GM23338 (cell line): Measurements from ENCODE around the gene APOL1. TPM values are rescaled to one million over a fixed set of nuclear protein-coding genes. Genes with fewer than 3 reads are reported as not detected.

Experiments used
- ATAC-seq: fragments of 200-7000 bp; cut with Tn5 transposase; 3 replicates; pipeline ENCODE4 v1.9.1; 2020
- DNase-seq: peaks from one replicate; pipeline ENCODE4 v3.0.0-alpha.2; 2015; ENCODE audit warnings: low spot score
- H2AFZ ChIP-seq: fragments of 200-600 bp; sonication (generic); 2 replicates; pipeline ENCODE4 v1.8.0; 2016; ENCODE audit warnings: antibody characterized with exemption, mild to moderate bottlenecking, moderate library complexity
- H3F3A ChIP-seq: fragments of 200-600 bp; sonication (generic); replicated peaks from 2 replicates; pipeline ENCODE4 v1.8.0; 2017; ENCODE audit warnings: antibody characterized with exemption, mixed run types, low read depth
- H3K27ac ChIP-seq: fragments of 200-600 bp; sonication (generic); 2 replicates; pipeline ENCODE4 v1.6.1; 2016; ENCODE audit warnings: low read depth
- H3K27me3 ChIP-seq: fragments of 200-600 bp; sonication (generic); 2 replicates; pipeline ENCODE4 v1.8.0; 2016; ENCODE audit warnings: mild to moderate bottlenecking, mixed run types, moderate library complexity; ENCODE audit not compliant: insufficient read depth
- H3K36me3 ChIP-seq: fragments of 200-600 bp; sonication (generic); 2 replicates; pipeline ENCODE4 v1.8.0; 2016; ENCODE audit warnings: mild to moderate bottlenecking; ENCODE audit not compliant: insufficient read depth
- H3K4me1 ChIP-seq: fragments of 200-600 bp; sonication (generic); 2 replicates; pipeline ENCODE4 v1.8.0; 2016; ENCODE audit warnings: mild to moderate bottlenecking, moderate library complexity; ENCODE audit not compliant: insufficient read depth
- H3K4me2 ChIP-seq: fragments of 200-600 bp; sonication (generic); 2 replicates; pipeline ENCODE4 v1.7.1; 2017; ENCODE audit warnings: mixed run types
- H3K4me3 ChIP-seq: fragments of 200-600 bp; sonication (generic); 2 replicates; pipeline ENCODE4 v1.6.1; 2016; ENCODE audit warnings: mixed run types
- H3K79me2 ChIP-seq: fragments of 200-600 bp; sonication (generic); replicated peaks from 2 replicates; pipeline ENCODE4 v1.8.0; 2017; ENCODE audit warnings: mild to moderate bottlenecking; ENCODE audit not compliant: insufficient read depth
- H3K9me2 ChIP-seq: fragments of 200-600 bp; sonication (generic); 2 replicates; pipeline ENCODE4 v1.8.0; 2017; ENCODE audit not compliant: insufficient read depth
- H4K20me1 ChIP-seq: fragments of 200-600 bp; sonication (generic); replicated peaks from 2 replicates; pipeline ENCODE4 v1.8.0; 2017; ENCODE audit warnings: mild to moderate bottlenecking; ENCODE audit not compliant: insufficient read depth
- H3K27ac Mint-ChIP-seq: 2 replicates; pipeline ENCODE4 v1.8.0; 2020; ENCODE audit warnings: inconsistent platforms, mild to moderate bottlenecking, moderate library complexity, mixed read lengths
- H3K27me3 Mint-ChIP-seq: 3 replicates; pipeline ENCODE4 v1.8.0; 2022; ENCODE audit warnings: low read depth, mild to moderate bottlenecking, moderate library complexity, mixed read lengths, inconsistent platforms; ENCODE audit not compliant: insufficient read depth, poor library complexity
- H3K36me3 Mint-ChIP-seq: 3 replicates; pipeline ENCODE4 v1.8.0; 2021; ENCODE audit warnings: low read depth, mild to moderate bottlenecking, inconsistent platforms, moderate library complexity, mixed read lengths
- H3K4me1 Mint-ChIP-seq: 3 replicates; pipeline ENCODE4 v1.8.0; 2020; ENCODE audit warnings: mild to moderate bottlenecking, inconsistent platforms, mixed read lengths
- H3K4me3 Mint-ChIP-seq: 3 replicates; pipeline ENCODE4 v1.8.0; 2021; ENCODE audit warnings: moderate library complexity, mild to moderate bottlenecking, inconsistent platforms, mixed read lengths
- H3K9me3 Mint-ChIP-seq: 3 replicates; pipeline ENCODE4 v1.8.0; 2020; ENCODE audit warnings: moderate library complexity, mild to moderate bottlenecking, inconsistent platforms, mixed read lengths
- CTCF ChIP-seq, 2 experiments: fragments of 200-600 bp in 1 of 2; sonication (generic) in 1 of 2; conservative IDR thresholded peaks; 2 replicates each; pipeline versions ENCODE4 v1.5.1 to v1.6.1; 2016 to 2017; ENCODE audit warnings: antibody characterized with exemption in 2 of 2, low read depth in 2 of 2, mild to moderate bottlenecking in 2 of 2, moderate library complexity in 1 of 2
- EZH2 ChIP-seq: fragments of 200-600 bp; sonication (generic); IDR thresholded peaks from one replicate; pipeline ENCODE4 v1.8.0; 2017; ENCODE audit warnings: antibody characterized with exemption, mild to moderate bottlenecking, low read depth; ENCODE audit not compliant: unreplicated experiment
- JUNB ChIP-seq: IDR thresholded peaks from one replicate; pipeline ENCODE4 v1.6.1; 2016; ENCODE audit warnings: antibody characterized with exemption; ENCODE audit not compliant: unreplicated experiment
- NANOG ChIP-seq: IDR thresholded peaks from 2 replicates; pipeline ENCODE4 v1.6.1; 2016; ENCODE audit warnings: antibody characterized with exemption, borderline replicate concordance
- REST ChIP-seq: IDR thresholded peaks from one replicate; pipeline ENCODE4 v1.6.1; 2018; ENCODE audit warnings: antibody characterized with exemption; ENCODE audit not compliant: unreplicated experiment
- ZNF114 ChIP-seq: fragments of 250-450 bp; sonication (Bioruptor Pico); IDR thresholded peaks from 2 replicates; pipeline ENCODE4 v1.5.0; 2020; ENCODE audit warnings: mild to moderate bottlenecking, moderate library complexity
- ZNF331 ChIP-seq: fragments of 250-450 bp; sonication (Bioruptor Pico); IDR thresholded peaks from 2 replicates; pipeline ENCODE4 v1.5.0; 2020; ENCODE audit warnings: low read depth, mild to moderate bottlenecking, moderate library complexity
- polyA plus RNA-seq: library from polyadenylated mRNA; unstranded; fragments of >200 nt; fragmentation: Nextera tagmentation; extraction: Ambion mirVana; gene quantifications from 2 replicates; pipeline ENCODE4 v1.2.1, GENCODE V29; 2016
- total RNA-seq: library from RNA; depleted of rRNA; stranded (reverse); fragments of >200 nt; shearing (Covaris generic); gene quantifications from 2 replicates; pipeline ENCODE4 v1.2.3, GENCODE V29; 2014

Gene APOL1
- total and polyA plus RNA-seq, 2 experiments from 2014 or later: 0.11 TPM; not detected in 1

- TF ChIP-seq REST (no peak), CTCF (conservative IDR thresholded peaks at IDR 0.05; ENCODE audit: low read depth in 2 of 2) (no peak), ZNF114 (no peak), EZH2 (no peak)
These were observed 17.3 kb upstream of the APOL1 start (continued) for GRCh38 chr22:36235585-36235984.

- Histone ChIP-seq H3F3A (no peaks in the 10 kb centered on the region), H4K20me1 (no peaks in the 10 kb centered on the region), H3K4me1 (peaks cover 8% of the 10 kb centered on the region), H3K9me2 (no peaks in the 10 kb centered on the region), H3K4me3 (no peak overlapping the region), H3K27me3 (no peaks in the 10 kb centered on the region), H3K27ac (no peak overlapping the region), H3K79me2 (no peaks in the 10 kb centered on the region; the same call in 1 of the 2 replicates), H2AFZ (no peak overlapping the region), H3K4me2 (no peak overlapping the region), H3K36me3 (no peaks in the 10 kb centered on the region)
- H3K27ac Mint-ChIP-seq: no peak overlapping the region; the same call in 1 of the 2 replicates
- H3K27me3 Mint-ChIP-seq: peaks cover 14% of the 10 kb centered on the region
- peaks cover 4% of the 10 kb centered on the region for H3K9me3 Mint-ChIP-seq
- H3K4me3 Mint-ChIP-seq: no peak overlapping the region
- DNase-seq (no peak), ATAC-seq (no peak)
- H3K4me1 Mint-ChIP-seq: peaks cover 22% of the 10 kb centered on the region
- peaks cover 16% of the 10 kb centered on the region for H3K36me3 Mint-ChIP-seq
- TF ChIP-seq JUNB (no peak), NANOG (no peak), CTCF (conservative IDR thresholded peaks at IDR 0.05; ENCODE audit: low read depth in 2 of 2) (no peak), ZNF331 (no peak), ZNF114 (no peak), REST (no peak)
These were observed 16.3 kb upstream of the APOL1 start for GRCh38 chr22:36236388-36237319.
